ENCODE data around the gene VTI1A.

DNA sequence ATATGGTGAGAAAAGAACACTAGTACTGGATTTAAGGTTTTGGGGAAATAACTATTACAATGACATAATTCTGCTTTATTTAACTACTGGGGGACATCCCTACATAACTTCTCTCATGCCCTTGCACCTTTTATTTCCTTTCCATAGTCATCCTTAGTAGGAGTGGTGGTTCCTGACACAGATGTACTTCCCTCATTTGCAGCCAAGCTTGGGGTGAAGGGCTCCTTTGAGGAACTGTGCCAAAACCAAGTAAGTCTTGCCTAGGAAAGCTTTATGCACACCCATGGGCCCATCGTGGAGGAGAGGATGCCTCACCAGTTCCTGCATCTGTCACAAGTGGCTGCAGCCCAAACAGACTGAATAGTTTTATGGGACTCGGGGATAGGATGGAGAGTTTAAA, 20.9 kb upstream of the VTI1A start:
- TF ChIP-seq POLR2A (IDR thresholded peaks at IDR 0.05; ENCODE audit: extremely low read depth, insufficient read length) = no peak
- TF ChIP-seq, protein P1, sequence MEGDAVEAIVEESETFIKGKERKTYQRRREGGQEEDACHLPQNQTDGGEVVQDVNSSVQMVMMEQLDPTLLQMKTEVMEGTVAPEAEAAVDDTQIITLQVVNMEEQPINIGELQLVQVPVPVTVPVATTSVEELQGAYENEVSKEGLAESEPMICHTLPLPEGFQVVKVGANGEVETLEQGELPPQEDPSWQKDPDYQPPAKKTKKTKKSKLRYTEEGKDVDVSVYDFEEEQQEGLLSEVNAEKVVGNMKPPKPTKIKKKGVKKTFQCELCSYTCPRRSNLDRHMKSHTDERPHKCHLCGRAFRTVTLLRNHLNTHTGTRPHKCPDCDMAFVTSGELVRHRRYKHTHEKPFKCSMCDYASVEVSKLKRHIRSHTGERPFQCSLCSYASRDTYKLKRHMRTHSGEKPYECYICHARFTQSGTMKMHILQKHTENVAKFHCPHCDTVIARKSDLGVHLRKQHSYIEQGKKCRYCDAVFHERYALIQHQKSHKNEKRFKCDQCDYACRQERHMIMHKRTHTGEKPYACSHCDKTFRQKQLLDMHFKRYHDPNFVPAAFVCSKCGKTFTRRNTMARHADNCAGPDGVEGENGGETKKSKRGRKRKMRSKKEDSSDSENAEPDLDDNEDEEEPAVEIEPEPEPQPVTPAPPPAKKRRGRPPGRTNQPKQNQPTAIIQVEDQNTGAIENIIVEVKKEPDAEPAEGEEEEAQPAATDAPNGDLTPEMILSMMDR (IDR thresholded peaks at IDR 0.05; ENCODE audit: low read depth, low read length) = no peak
- TF ChIP-seq, protein P2, sequence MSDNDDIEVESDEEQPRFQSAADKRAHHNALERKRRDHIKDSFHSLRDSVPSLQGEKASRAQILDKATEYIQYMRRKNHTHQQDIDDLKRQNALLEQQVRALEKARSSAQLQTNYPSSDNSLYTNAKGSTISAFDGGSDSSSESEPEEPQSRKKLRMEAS (IDR thresholded peaks at IDR 0.05; ENCODE audit: low read depth, low read length) = no peak
- TF ChIP-seq MYC (IDR thresholded peaks at IDR 0.05; ENCODE audit: low read depth, low read length) = no peak

Measured in NB4 (cell line).